H9 (cell line): ENCODE measurements around the gene LRIG3. TPM values are rescaled to one million over a fixed set of nuclear protein-coding genes. Genes with fewer than 3 reads are reported as not detected.

Experiments
- DNase-seq: peaks from one replicate; pipeline ENCODE4 v3.0.0-alpha.2; 2017
- H2AFZ ChIP-seq: one replicate; pipeline ENCODE4 v1.6.1; 2013; ENCODE audit warnings: mild to moderate bottlenecking, low read length, control low read depth, moderate library complexity
- H2AK5ac ChIP-seq: 2 replicates; pipeline ENCODE4 v1.6.1; 2013; ENCODE audit warnings: low read length, control low read depth, mixed read lengths; ENCODE audit not compliant: insufficient read length
- H2BK120ac ChIP-seq: one replicate; pipeline ENCODE4 v1.6.1; 2013; ENCODE audit warnings: low read depth, mild to moderate bottlenecking, low read length, control low read depth, inconsistent platforms; ENCODE audit not compliant: poor library complexity, severe bottlenecking
- H2BK12ac ChIP-seq: 2 replicates; pipeline ENCODE4 v1.6.1; 2013; ENCODE audit warnings: low read length, control low read depth, mixed read lengths, low read depth; ENCODE audit not compliant: insufficient read length
- H2BK15ac ChIP-seq: 2 replicates; pipeline ENCODE4 v1.6.1; 2013; ENCODE audit warnings: low read depth, low read length, control low read depth
- H2BK20ac ChIP-seq: one replicate; pipeline ENCODE4 v1.6.1; 2013; ENCODE audit warnings: low read depth, mild to moderate bottlenecking, low read length, control low read depth, inconsistent platforms; ENCODE audit not compliant: poor library complexity, severe bottlenecking
- H2BK5ac ChIP-seq: 2 replicates; pipeline ENCODE4 v1.6.1; 2013; ENCODE audit warnings: low read length, control low read depth, mixed read lengths; ENCODE audit not compliant: insufficient read length
- H3K14ac ChIP-seq: 2 replicates; pipeline ENCODE4 v1.6.1; 2013; ENCODE audit warnings: low read length, control low read depth; ENCODE audit not compliant: insufficient read depth
- H3K18ac ChIP-seq: 2 replicates; pipeline ENCODE4 v1.6.1; 2013; ENCODE audit warnings: low read depth, mild to moderate bottlenecking, mixed read lengths, low read length, control low read depth; ENCODE audit not compliant: insufficient read length
- H3K23ac ChIP-seq: 2 replicates; pipeline ENCODE4 v1.6.1; 2013; ENCODE audit warnings: low read length, control low read depth, mixed read lengths, low read depth; ENCODE audit not compliant: insufficient read length
- H3K23me2 ChIP-seq: 2 replicates; pipeline ENCODE4 v1.6.1; 2013; ENCODE audit warnings: low read depth, mild to moderate bottlenecking, mixed read lengths, low read length, control low read depth; ENCODE audit not compliant: insufficient read length, poor library complexity, severe bottlenecking
- H3K27ac ChIP-seq: 2 replicates; pipeline ENCODE4 v1.5.1; 2013; ENCODE audit warnings: low read length, control low read depth, mixed read lengths, low read depth; ENCODE audit not compliant: insufficient read length
- H3K27me3 ChIP-seq: 2 replicates; pipeline ENCODE4 v1.6.1; 2013; ENCODE audit warnings: low read length, control low read depth, inconsistent platforms; ENCODE audit not compliant: insufficient read depth
- H3K4ac ChIP-seq: 2 replicates; pipeline ENCODE4 v1.6.1; 2013; ENCODE audit warnings: low read depth, mild to moderate bottlenecking, control low read depth, inconsistent platforms, low read length, moderate library complexity
- H3K4me1 ChIP-seq: 2 replicates; pipeline ENCODE4 v1.6.1; 2013; ENCODE audit warnings: low read length, control low read depth, inconsistent platforms; ENCODE audit not compliant: insufficient read depth
- H3K4me2 ChIP-seq: 2 replicates; pipeline ENCODE4 v1.6.1; 2013; ENCODE audit warnings: low read length, control low read depth, mixed read lengths; ENCODE audit not compliant: insufficient read length, insufficient read depth
- H3K56ac ChIP-seq: 2 replicates; pipeline ENCODE4 v1.6.1; 2013; ENCODE audit warnings: low read depth, mild to moderate bottlenecking, mixed read lengths, low read length, control low read depth; ENCODE audit not compliant: insufficient read length
- H3K79me1 ChIP-seq: 2 replicates; pipeline ENCODE4 v1.6.1; 2013; ENCODE audit warnings: low read depth, mild to moderate bottlenecking, moderate library complexity, low read length, control low read depth, inconsistent platforms; ENCODE audit not compliant: insufficient read depth, poor library complexity, severe bottlenecking
- H3K79me2 ChIP-seq: 2 replicates; pipeline ENCODE4 v1.6.1; 2013; ENCODE audit warnings: low read length, control low read depth, inconsistent platforms; ENCODE audit not compliant: insufficient read depth
- H3K9ac ChIP-seq: 2 replicates; pipeline ENCODE4 v1.6.1; 2013; ENCODE audit warnings: low read length, control low read depth, mixed read lengths; ENCODE audit not compliant: insufficient read length; ENCODE audit errors: extremely low read depth
- H3K9me3 ChIP-seq: one replicate; pipeline ENCODE4 v1.6.1; 2013; ENCODE audit warnings: low read depth, low read length, inconsistent platforms; ENCODE audit not compliant: control insufficient read depth
- H3T11ph ChIP-seq: one replicate; pipeline ENCODE4 v1.6.1; 2013; ENCODE audit warnings: mild to moderate bottlenecking, low read length, control low read depth, inconsistent platforms
- H4K20me1 ChIP-seq: one replicate; pipeline ENCODE4 v1.6.1; 2013; ENCODE audit not compliant: control insufficient read depth, insufficient read length, insufficient read depth
- H4K5ac ChIP-seq: 2 replicates; pipeline ENCODE4 v1.6.1; 2013; ENCODE audit warnings: low read depth, mild to moderate bottlenecking, mixed read lengths, low read length, control low read depth; ENCODE audit not compliant: insufficient read length
- H4K8ac ChIP-seq: replicated peaks from 2 replicates; pipeline ENCODE4 v1.6.1; 2013; ENCODE audit warnings: low read length, control low read depth, mixed read lengths, low read depth; ENCODE audit not compliant: insufficient read length
- H4K91ac ChIP-seq: 2 replicates; pipeline ENCODE4 v1.6.1; 2013; ENCODE audit warnings: low read depth, mild to moderate bottlenecking, moderate library complexity, mixed read lengths, low read length, control low read depth; ENCODE audit not compliant: insufficient read length
- H3K27ac Mint-ChIP-seq, 3 experiments: 2 replicates in 2 of 3; 3 replicates in 1 of 3; pipeline ENCODE4 v1.8.0; 2020 to 2021; ENCODE audit warnings: mixed read lengths in 3 of 3, mild to moderate bottlenecking in 1 of 3, moderate library complexity in 1 of 3
- H3K27me3 Mint-ChIP-seq: 2 replicates; pipeline ENCODE4 v1.8.0; 2021; ENCODE audit warnings: low read depth, mild to moderate bottlenecking, moderate library complexity, mixed read lengths
- H3K36me3 Mint-ChIP-seq, 3 experiments: 2 replicates in 2 of 3; 3 replicates in 1 of 3; pipeline ENCODE4 v1.8.0; 2020 to 2021; ENCODE audit warnings: low read depth in 3 of 3, mixed read lengths in 3 of 3; ENCODE audit not compliant: insufficient read depth in 1 of 3
- H3K4me1 Mint-ChIP-seq, 2 experiments: 2 replicates each; pipeline ENCODE4 v1.8.0; 2020; ENCODE audit warnings: mixed read lengths in 2 of 2
- H3K4me3 Mint-ChIP-seq, 2 experiments: 2 replicates in 1 of 2; 3 replicates in 1 of 2; pipeline ENCODE4 v1.8.0; 2020 to 2021; ENCODE audit warnings: mild to moderate bottlenecking in 2 of 2, mixed read lengths in 2 of 2, moderate library complexity in 1 of 2
- H3K9me3 Mint-ChIP-seq, 2 experiments: 2 replicates in 1 of 2; 3 replicates in 1 of 2; pipeline ENCODE4 v1.8.0; 2020; ENCODE audit warnings: mild to moderate bottlenecking in 2 of 2, mixed read lengths in 2 of 2, moderate library complexity in 1 of 2
- WGBS: extraction: QIAGEN DNeasy Blood & Tissue Kit; methylation state at CpG from one replicate; pipeline ENCODE4 v1.1.7; 2013; ENCODE audit warnings: missing lambda C conversion rate, low lambda C conversion rate, mixed read lengths; ENCODE audit not compliant: insufficient read length; ENCODE audit errors: extremely low coverage; 5-methylcytosine and 5-hydroxymethylcytosine counted together
- total RNA-seq: library from RNA; stranded (reverse); gene quantifications from 2 replicates; pipeline ENCODE4 v1.2.1, GENCODE V29; 2021
- TF ChIP-seq, protein P1 (sequence below): fragments of 200-600 bp; sonication (generic); conservative IDR thresholded peaks from 3 replicates; pipeline ENCODE4 v1.8.0; 2021; ENCODE audit warnings: antibody characterized with exemption, mild to moderate bottlenecking

Gene LRIG3
- total RNA-seq, 1 experiment from 2014 or later = 10.9 TPM

DNA sequence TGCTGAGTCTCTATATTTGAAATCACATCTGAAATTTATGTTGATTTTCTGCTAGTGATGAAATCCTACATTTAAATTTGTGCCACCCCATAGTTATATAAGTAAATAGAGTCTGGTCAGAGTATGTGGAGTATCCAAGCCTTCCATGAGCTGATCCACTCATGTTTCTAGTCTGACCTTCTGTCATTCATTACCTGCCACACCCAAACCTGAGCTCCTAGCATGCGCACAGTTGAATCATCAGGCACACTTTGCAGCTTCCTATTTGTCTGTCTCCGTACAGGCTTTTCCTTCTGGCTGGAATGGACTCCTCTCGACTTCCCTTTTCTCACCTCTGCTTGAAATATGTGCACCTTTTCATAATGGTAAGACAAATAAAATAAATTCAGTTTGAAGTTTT lies 45.3 kb upstream of the LRIG3 start:
- Histone ChIP-seq H3K79me2 (no peaks in the 10 kb centered on the region), H3K9ac (no peak overlapping the region), H2BK120ac (no peak overlapping the region), H2BK5ac (no peak overlapping the region), H3K4ac (no peak overlapping the region), H2AFZ (no peak overlapping the region), H2BK20ac (no peak overlapping the region), H2BK15ac (no peak overlapping the region), H3K18ac (no peak overlapping the region), H3K23me2 (no peaks in the 10 kb centered on the region), H3K27me3 (no peaks in the 10 kb centered on the region), H3K9me3 (no peaks in the 10 kb centered on the region), H2BK12ac (no peak overlapping the region), H4K20me1 (no peaks in the 10 kb centered on the region), H4K5ac (no peak overlapping the region), H3K27ac (no peak overlapping the region), H3K56ac (no peak overlapping the region), H3T11ph (no peak overlapping the region), H3K14ac (no peak overlapping the region), H2AK5ac (no peak overlapping the region), H3K79me1 (no peaks in the 10 kb centered on the region), H4K91ac (no peak overlapping the region), H3K23ac (no peak overlapping the region), H3K4me2 (no peak overlapping the region), H4K8ac (no peak overlapping the region), H3K4me1 (no peaks in the 10 kb centered on the region)
- Mint-ChIP-seq H3K4me1 (peaks cover 6 to 12% of the 10 kb centered on the region in 2 experiments), H3K27me3 (no peaks in the 10 kb centered on the region), H3K9me3 (no peaks in the 10 kb centered on the region), H3K27ac (no peak overlapping the region), H3K4me3 (no peak overlapping the region), H3K36me3 (no peaks in the 10 kb centered on the region)
- no CpG with 5 or more reads among the region's 3 CpGs for WGBS
- no peak for DNase-seq
- TF ChIP-seq, protein P1, sequence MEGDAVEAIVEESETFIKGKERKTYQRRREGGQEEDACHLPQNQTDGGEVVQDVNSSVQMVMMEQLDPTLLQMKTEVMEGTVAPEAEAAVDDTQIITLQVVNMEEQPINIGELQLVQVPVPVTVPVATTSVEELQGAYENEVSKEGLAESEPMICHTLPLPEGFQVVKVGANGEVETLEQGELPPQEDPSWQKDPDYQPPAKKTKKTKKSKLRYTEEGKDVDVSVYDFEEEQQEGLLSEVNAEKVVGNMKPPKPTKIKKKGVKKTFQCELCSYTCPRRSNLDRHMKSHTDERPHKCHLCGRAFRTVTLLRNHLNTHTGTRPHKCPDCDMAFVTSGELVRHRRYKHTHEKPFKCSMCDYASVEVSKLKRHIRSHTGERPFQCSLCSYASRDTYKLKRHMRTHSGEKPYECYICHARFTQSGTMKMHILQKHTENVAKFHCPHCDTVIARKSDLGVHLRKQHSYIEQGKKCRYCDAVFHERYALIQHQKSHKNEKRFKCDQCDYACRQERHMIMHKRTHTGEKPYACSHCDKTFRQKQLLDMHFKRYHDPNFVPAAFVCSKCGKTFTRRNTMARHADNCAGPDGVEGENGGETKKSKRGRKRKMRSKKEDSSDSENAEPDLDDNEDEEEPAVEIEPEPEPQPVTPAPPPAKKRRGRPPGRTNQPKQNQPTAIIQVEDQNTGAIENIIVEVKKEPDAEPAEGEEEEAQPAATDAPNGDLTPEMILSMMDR = no peak
